Posterior vena cava (tissue), 2 donors: ENCODE results near the gene AQP12A. TPM values are rescaled to one million over a fixed set of nuclear protein-coding genes. Genes with fewer than 3 reads are reported as not detected.
A peak's percentile ranks its signal among the peaks of the same experiment; 100 is the strongest.
"Not testable (repeated sequence)": the region's sequence is repeated elsewhere in the genome, so short reads cannot be mapped to it uniquely, and the experiment has no call there.

ENCODE experiments used
- DNase-seq: peaks from one replicate; pipeline ENCODE4 v3.0.0-alpha.2; 2020; ENCODE audit warnings: low spot score
- intact Hi-C, 2 donors: fragments of 100-400 bp; cut with DNase I; formaldehyde crosslinking; loops; one replicate each; pipeline versions ENCODE4 v1.14.1 to v1.14.2; 2022 to 2023
- total RNA-seq, 2 donors: library from RNA; stranded (reverse); fragmentation: NEBNext Ultra II Directional; extraction: Animal tissue kit (Norgen Biotek cat#: 25700); gene quantifications; one replicate each; pipeline ENCODE4 v1.2.1, GENCODE V29; 2021
- donor health status: DM: yes; HTN: yes; CAD: no.
- donor health status: DM: yes; HTN: yes; CAD: no.

AQP12A gene
- total RNA-seq, 2 donors from 2014 or later = not detected

DNA sequence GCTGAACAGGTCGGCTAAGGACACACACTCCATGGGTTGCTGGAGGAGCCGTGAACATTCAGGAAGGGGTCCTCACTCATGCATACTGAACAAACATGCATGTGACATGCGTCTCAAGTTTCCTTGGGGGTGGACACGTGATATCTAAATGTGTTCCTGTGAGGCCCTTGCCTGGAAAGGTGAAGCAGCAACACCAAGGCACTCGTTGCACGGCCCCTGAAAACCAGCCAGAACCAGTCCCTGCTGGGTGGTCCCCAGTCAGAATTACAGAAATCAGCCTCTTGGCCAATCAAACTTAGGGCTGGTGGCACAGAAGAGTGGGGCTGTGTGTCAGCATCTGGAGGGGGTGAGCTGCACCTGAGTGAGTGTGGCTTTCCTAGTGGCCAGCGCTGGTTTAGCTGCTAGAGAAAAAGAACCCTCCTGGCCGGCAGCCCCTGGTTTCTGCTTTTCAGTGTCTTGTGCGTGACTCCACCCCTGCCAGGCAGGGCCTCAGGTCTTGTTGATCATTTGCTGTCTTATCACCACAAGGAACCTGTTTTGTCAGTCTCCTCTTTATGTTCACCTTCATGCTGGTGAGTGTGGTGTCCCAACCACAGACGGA, 5.8 kb upstream of the AQP12A start:
- peak; percentile 26 for DNase-seq
- intact Hi-C loops = no loop called here

DNA sequence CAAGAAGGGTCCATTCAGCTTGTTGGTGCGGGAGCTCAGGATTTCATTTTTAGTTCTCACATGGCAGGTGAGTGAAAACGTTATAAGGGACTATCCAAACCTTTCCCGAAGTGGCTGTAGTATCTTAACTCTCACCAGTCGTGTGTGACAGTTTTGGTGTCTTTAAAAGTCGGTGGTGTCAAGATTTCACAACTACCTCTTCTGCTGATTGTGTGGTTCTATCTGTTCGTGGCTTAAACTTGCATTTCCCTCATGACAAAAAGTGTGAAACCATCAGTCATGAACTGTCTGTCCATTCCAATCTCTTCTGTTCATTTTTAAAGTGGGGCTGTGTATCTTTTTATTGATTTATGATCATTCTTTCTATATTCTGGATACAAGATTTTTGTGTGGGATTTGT, 5.2 kb upstream of the AQP12A start:
- no peak for DNase-seq
- intact Hi-C loops = no loop called here

DNA sequence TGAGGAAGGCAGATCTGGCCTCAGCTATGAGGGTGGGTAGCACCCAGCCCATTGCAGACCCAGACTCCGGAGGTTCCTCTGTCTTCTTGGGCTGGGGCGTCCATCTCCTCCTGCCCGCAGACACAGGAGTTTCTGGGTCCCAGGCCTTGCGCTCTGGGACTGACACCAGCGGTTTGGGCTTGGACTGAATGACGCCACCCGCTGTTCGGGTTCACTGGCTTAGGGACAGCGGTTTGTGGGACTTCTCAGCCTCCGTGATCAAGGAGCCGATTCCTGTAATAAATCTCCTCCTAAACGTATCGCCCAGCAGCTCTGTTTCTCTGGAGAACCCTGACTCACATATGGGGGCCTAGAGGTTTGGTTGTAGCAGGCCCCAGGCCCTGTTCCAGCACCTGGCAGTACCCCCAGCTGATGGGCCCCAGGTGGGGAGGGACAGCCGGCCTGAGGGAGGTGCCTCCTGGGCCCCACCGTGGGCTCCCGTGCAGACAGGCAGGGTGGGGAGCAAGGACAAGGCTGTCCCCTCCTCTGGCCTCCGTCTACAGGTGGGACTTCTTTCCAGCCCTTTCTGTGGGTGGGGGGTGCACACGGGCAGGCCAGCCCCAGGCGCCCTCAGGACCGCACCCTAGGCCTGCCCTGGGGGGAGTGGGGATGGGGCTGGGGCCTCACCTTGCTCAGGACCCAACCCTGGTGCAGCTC, 4.5 kb upstream of the AQP12A start:
- DNase-seq = no peak
- intact Hi-C loops = no loop called here

DNA sequence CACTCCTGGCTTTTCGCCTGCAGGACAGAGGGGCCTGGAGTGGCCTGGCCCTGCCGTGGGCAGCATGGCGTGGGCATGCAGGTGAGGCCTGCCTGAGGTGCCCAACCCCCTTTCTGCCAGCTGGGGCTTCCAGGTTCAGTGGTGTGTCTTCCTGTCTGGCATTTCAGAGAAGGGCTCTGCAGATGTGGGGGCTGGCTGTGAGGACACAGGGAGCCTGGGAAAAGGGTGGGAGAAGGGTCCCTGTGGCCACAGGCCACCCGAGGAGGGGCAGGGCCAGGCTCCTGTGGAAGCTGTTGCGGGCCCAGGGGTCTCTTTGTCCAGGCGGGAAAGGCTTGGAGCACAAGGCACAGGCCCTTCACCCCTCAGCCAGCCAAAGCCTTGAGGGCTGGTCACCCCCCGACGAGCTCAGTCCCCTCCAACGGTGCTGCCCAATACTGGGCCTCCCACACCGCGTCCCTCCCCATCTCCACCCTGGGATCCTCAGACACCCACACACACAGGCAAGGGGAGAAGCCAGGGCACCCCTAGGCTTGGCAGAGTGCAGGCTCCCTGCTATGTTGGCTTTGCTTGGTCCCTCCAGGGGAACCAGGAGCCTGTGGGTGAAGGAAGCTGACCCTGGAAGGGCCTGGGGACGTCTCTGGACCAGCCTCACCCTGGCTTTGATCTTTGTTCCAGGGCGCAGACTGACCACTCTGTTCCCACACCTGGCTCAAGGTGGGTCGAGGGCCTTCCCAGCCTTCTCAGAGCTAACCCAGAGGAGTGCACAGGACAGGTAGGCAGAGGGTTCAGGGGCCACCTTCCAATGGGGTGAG, 3.7 kb upstream of the AQP12A start:
- peak; percentile 49 for DNase-seq
- intact Hi-C loops = no loop called here

DNA sequence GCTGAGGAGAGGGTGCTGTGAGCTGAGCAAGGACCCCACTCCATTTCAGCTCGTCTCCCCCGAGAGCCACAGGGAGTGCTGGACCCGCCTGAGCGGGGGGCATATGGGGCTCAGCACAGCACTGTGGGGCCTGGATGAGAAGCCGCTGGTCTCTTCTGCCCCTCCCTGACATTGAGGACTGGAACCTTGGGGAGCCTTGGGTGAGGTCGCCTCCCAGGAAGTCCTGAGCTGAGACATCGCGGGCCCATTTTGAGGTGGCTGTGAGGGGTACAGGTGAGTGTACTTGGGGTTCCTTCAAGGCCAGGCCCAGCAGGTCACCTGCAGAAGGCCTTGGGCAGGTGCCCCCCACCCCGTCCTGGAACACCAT, 3.1 kb upstream of the AQP12A start:
- intact Hi-C loops = no loop called here
- DNase-seq = peak; percentile 23

DNA sequence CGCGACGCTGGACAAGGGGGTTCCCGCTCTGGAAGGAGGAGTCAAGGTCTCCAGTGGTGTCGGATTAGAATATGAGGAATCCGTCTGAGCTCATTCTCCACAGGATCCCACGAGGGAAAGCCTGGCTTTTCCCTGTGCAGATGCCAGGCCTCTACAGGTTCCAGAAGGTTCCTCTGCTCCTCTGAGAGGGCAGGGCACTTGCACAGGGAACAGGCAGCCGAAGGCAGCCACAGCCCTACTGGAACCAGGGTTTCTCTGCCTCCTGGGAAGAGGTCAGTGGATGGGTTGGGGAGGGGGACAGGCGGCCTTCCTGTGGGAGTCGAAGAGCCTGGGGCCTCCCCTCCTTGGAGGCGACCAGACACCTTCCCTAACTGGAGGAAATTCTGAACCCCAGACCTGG, 1.7 kb upstream of the AQP12A start:
- intact Hi-C loops = no loop called here
- no peak for DNase-seq

- not testable (repeated sequence) for DNase-seq
Measured at GRCh38 chr2:240690421-240691074, 1.1 kb upstream of the AQP12A start.

DNA sequence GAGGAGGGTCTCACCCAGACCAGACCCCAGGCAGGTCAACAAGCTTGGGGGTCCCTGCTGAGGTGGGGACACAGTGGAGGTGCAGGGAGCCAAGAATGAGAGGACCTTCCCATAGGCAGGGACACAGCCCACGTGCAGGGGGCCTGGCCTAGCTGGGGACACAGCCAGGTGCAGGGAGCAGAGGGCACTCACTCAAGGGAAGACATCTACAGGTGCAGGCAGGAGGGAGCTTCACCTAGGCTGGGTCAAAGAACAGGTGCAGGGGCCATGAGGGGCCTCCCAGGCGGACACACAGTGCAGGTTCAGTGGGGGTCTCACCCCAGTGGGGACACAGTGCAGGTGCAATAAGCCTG, 615 bp upstream of the AQP12A start:
- intact Hi-C loops = not testable (repeated sequence)

More at GRCh38 chr2:240690421-240691074, 1.1 kb upstream of the AQP12A start:
- intact Hi-C loops = not testable (repeated sequence)

DNA sequence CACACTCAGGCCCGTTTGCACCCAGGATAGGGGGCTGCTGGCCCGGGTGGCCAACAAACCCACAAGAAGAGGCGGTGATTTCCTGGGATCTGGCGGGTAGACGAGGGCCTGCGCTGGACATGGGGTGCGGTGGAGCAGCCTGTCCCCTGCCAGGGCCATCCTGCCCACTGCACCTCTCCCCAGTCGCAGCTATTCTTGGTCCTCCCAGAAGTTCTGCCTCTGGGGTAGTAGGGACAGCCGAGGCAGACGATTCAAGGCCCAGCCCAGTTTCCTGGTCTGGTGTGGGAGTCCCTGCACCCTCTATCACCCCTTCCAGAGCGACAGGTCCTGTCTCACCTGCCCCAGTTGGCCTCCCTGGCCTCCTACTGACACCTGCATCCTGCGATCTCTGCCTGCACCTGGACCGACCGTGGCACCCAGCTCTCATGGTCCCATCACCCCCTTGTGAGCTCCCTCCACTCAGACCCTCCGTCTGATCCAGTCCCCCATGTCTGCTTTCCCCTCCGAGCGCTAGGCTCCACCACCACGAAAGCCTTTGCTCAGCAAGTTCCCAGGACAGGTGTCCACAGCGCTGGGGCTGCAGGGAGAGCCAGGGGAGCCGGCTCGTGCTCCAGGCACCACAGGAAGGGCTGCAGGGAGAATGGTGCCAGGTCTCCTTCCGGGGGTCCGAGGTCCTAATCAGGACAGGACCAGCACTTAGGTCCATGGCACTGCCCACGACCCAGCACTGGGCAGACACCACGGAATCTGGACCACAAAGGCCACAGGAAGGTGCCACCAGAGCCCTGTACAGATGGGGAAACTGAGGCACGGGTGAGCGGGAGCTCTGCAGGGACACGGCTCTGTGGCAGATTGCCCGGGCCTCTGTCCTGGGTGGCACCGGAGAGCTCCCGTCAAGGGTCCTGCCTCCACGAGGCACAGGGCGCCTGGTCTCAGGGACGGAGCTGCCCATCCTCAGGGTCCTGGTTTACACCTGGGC, 1.2 kb downstream of the AQP12A start:
- intact Hi-C loops, DNase-seq: not testable (repeated sequence)

More for the DNA sequence above, 615 bp upstream of the AQP12A start:
- not testable (repeated sequence) for DNase-seq

DNA sequence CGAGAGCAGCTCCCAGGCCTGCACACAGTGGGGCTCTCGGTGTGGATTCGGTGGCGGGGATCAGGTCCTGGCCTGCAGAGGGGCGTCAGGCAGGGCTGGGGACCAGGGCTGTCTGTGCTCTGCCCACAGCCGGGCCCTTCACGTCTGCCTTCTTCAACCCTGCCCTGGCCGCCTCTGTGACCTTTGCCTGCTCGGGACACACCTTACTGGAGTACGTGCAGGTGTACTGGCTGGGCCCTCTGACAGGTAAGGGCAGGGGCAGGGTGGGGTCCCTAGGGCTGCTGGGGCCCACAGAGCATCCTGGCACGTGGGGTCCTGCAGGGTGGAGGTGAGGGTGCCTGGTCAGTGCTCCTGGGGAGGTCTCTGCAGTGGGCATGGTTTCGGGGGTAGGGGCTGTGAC, 2.6 kb downstream of the AQP12A start:
- DNase-seq, intact Hi-C loops: not testable (repeated sequence)

GRCh38 chr2:240695593-240695992, 3.9 kb downstream of the AQP12A start:
- intact Hi-C loops = not testable (repeated sequence)

DNA sequence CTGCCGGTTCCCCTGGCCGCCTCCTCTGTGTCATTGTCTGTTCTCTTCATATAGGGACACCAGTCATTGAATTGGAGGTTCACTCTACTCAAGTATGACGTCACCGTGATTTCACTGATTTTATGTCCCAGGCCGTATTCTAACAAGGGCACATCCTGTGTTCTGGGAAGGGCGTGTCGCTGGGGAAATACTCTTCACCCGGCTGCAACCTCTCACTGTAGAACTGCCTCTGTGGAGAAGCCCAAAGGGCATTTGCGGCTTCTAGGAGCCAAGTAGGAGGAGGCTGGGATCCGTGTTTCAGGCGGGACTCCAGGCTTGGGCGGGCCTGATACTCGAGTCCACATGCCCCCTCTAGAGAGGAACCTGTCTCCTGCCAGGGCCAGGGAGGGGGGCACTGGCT, 4.8 kb downstream of the AQP12A start:
- intact Hi-C loops, DNase-seq: not testable (repeated sequence)

More at GRCh38 chr2:240695593-240695992, 3.9 kb downstream of the AQP12A start:
- DNase-seq = not testable (repeated sequence)

GRCh38 chr2:240698852-240699561, 7.3 kb downstream of the AQP12A start:
- intact Hi-C loops = not testable (repeated sequence)
- peak; percentile 68 for DNase-seq

DNA sequence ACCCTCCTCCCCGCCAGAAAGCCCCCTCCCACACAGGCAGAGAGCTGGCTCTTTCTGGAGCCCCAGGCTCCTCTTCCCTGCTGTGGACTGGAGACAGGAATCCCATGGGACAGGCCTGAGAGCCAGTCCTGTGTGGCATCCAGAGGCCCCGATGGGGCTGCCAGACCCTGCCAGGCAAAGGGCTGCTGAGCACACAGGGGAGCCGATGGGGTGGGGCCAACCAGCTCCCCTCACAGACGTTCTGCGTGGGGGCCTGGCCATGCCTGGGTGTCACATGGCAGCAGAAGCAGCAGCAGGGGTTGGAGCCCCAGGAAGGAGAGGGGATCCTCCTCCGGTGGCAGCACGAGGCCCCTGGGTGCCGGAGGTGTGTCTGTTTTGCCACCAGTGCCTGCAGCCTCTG, 8.2 kb downstream of the AQP12A start:
- intact Hi-C loops = loop anchor here (5.0 to 10.0 kb wide), 2 partner anchors 168 to 185 kb away; no protein-coding TSS in a partner anchor
- not testable (repeated sequence) for DNase-seq

DNA sequence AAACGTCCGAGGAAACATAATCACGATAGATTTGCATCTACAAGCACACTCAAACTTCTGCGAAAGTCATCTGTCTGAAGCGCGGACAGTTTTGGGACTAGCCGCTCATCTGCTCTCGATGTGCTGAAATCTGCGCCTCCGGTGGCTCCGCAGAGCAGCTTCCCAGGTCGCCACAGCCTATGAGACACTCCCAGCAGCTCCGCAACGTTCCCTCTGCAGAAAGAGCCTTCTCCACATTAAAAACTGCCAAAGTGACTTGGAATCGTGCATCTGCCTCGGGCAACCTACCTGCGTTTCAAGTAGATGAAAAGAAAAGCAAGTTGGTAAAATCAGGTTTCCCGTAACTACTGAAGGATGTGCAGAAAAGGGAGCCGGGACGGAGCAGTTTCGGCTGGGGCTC, 8.9 kb downstream of the AQP12A start:
- peak; percentile 66 for DNase-seq
- intact Hi-C loops = loop anchor here (5.0 to 10.0 kb wide), 2 partner anchors 168 to 186 kb away; no protein-coding TSS in a partner anchor

GRCh38 chr2:240701091-240701735, 9.5 kb downstream of the AQP12A start:
- intact Hi-C loops = loop anchor here (5.0 to 10.0 kb wide), 2 partner anchors 169 to 186 kb away; no protein-coding TSS in a partner anchor
- peak; percentile 79 for DNase-seq
